ENCODE results near the gene RAP1GDS1.

GRCh38 chr4:98482847-98483806, 221.9 kb downstream of the RAP1GDS1 start:
- TF ChIP-seq ZNF146 (tag by site-specific recombination; IDR thresholded peaks at IDR 0.05), result no peak
- TF ChIP-seq KLF1 (tag by site-specific recombination; IDR thresholded peaks at IDR 0.05), result no peak
